HG02678 (cell line): ENCODE data around the gene COCH.

ENCODE experiments used
- ATAC-seq: cut with Tn5 transposase; IDR thresholded peaks from one replicate; pipeline ENCODE4 v1.9.1; 2021; ENCODE audit warnings: mild to moderate bottlenecking, moderate library complexity; ENCODE audit not compliant: unreplicated experiment

COCH gene

DNA sequence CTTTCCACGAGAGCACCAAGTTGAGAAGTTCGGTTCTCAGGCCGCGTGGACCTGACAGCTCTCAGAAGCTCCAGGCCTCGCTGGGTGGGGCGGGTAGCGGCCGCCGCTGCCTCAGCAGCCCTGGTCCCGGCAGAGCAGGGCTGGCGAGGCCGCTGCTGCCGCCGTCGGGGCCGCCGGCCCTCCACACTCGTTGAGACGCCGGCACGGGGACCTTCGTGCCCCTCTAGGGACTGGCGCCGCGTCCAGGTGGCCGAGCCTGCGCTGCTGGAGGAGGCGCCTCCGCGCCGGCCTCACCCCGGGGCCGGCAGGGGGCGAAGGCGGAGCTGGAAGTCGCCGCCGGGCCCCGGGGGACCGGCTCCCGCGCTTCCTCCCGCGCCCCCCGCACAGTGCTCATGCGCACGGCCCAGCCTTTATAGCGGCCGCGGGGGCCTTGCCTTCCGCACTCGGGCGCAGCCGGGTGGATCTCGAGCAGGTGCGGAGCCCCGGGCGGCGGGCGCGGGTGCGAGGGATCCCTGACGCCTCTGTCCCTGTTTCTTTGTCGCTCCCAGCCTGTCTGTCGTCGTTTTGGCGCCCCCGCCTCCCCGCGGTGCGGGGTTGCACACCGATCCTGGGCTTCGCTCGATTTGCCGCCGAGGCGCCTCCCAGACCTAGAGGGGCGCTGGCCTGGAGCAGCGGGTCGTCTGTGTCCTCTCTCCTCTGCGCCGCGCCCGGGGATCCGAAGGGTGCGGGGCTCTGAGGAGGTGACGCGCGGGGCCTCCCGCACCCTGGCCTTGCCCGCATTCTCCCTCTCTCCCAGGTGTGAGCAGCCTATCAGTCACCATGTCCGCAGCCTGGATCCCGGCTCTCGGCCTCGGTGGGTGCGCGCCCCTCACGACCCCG lies at the start of gene COCH:
COCH (plus strand) TSS at position 440 of the 879 bp plus-strand sequence; CDS start at position 820, 380 bp downstream.
- peak; percentile 80 for ATAC-seq

DNA sequence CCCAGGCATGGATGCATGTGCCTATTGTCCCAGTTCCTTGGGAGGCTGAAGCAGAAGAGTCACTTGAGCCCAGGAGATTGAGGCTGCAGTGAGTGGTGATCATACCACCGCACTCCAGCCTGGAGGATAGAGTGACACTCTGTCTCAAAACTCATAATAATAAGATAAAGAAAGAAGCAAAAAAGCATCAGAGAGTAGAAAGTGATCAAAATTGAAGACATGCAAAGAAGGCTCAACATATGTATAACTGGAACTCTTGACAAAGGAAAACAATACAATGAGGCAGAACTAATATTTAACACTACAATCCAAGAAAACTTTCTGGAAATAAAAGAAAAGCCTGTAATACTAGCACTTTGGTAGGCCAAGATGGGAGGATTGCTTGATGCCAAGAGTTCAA lies 48.3 kb upstream of the COCH start:
- no peak for ATAC-seq

- ATAC-seq = no peak
Measured at GRCh38 chr14:30829853-30830252, 44.5 kb upstream of the COCH start.

DNA sequence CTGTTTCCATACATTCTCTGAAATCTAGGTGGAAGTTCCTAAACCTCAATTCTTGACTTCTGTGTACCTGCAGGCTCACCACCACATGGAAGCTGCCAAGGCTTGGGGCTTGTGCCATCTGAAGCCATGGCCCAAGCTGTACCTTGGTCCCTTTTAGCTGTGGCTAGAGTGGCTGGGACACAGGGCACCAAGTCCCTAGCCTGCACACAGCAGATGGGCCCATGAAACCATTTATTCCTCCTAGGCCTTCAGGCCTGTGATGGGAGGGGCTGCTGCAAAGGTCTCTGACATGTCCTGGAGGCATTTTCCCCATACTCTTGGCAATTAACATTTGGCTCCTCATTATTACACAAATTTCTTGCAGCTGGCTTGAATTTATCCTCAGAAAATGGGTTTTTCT lies 40.0 kb upstream of the COCH start:
- ATAC-seq = no peak

- no peak for ATAC-seq
Measured at GRCh38 chr14:30838351-30838750, 36.0 kb upstream of the COCH start.

DNA sequence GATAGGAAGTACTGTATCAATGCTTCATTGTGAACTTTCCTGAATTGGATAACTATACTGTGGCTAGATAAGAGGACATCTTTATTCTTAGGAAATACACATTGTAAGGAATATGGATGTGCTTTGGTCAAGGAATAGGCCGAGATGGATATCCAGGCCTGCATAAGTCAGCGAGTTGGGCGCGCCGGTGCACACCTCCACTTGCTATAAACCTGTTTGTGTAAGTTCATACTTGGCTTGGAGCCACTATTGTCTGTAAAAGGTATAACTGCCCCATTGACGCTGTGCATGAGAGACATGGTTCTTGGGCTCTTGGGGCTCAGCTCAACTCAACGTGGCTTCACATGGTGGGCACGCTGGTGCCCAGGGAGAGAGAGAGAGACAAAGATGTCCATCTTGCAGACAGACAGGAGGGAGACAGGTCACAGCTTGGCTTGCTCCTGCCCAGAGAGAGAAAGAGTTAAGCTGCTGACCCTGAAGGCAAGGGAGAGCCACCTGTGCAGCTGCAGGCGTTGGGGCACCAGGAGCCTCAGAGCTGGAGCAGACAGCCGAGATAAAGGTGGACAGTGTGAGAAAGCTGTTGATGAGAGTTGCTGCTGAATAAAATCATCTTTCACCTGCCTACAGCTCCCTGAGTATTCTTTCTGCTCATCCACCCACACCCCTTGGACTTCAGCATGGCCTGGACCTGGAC lies 34.1 kb upstream of the COCH start:
- no peak for ATAC-seq

DNA sequence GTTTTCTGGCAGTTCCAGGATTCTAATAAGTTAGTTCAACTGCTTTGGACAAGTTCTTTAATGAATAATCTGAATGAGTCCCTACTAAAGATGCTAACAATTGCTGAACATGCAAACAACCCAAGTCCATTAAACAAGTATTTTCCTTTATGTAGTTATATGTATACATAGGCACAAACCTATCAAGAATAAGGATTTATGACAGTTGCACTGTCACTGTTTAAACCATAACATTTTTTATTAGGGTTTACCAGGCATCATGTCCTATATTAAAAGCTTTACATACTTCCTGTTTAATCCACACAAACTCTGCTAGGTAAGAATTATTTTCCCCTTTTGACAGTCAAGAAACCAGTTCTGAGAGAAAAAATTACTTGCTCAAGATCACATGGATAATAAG lies 31.9 kb upstream of the COCH start:
- no peak for ATAC-seq

GRCh38 chr14:30848449-30849240 lies 25.7 kb upstream of the COCH start:
- ATAC-seq = no peak

GRCh38 chr14:30849354-30849753 lies 25.0 kb upstream of the COCH start:
- ATAC-seq = peak; percentile 95

DNA sequence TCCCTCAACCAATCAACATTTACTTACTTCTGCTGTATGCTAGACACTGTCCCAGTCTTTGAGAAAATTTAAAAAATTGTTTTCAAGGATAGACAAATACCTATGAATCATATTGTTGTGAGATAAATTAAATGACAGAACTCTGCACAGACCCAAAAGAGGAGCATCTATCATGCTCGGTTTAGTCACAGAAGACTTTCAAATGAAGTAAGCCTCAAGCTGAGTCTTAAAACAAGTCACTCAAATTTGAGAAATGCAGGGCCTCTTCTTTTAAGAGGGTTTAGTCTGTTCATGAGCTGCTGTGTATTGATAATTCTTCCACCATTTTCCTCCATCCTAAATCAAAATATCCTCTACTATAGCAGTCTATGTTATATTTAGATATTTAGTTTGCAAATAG lies 24.4 kb upstream of the COCH start:
- ATAC-seq = no peak

DNA sequence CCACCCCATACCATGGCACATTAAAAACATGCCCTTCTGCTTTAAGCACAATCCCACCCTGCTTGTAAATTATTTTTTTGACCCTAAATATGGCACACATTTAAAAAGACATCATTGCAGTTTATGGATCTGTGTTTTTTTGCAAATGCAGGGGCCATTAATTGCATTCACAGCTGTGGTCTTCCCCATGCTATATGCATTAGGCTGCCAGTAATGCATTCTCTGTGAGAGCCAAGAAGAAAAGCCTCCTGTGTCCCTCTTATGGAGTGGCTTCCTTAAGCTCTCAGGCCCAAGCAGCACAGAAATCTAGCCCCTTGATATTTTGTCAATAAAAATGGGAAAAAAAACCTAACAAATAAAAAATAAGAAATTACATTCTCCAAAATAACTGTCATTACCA lies 20.4 kb upstream of the COCH start:
- ATAC-seq = no peak

DNA sequence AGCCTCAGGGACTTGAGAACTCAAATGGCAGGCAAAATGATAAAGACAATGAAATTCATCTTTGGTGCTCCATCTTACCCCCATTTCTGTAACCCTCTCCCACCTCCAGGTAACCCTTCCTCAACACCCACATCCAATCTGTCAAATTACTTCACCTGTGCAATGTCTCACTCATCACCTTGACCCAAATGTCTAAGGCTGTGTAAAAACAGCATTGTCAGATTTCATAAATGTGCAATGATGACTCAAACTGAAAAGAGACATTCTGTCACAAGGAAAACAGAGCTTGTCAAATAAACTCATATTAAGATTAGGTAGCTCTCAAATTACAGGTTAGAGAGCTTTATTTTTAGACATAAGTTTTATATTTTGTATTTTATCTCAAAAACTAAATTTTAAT lies 19.9 kb upstream of the COCH start:
- no peak for ATAC-seq

- peak; percentile 76 for ATAC-seq
Measured at GRCh38 chr14:30855345-30856037, 18.9 kb upstream of the COCH start.

DNA sequence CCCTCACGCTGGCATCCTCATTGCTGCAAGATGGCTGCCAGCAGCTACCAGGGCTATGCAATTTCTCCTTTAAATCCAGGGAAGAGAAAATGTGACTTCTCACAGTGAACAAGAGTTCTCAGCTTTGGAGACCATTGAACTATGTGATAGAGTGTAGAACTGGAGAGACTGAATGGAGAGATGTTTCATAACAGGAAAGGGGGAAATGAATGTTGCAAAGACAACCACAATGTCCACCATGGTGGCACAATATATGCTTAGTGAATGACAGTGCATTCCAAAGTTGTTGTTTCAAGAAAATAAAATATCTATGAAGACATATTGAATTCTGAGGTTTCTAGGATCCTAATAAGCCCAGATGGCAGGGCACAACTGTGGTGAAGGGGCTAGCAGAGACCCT lies 13.2 kb upstream of the COCH start:
- ATAC-seq = no peak

DNA sequence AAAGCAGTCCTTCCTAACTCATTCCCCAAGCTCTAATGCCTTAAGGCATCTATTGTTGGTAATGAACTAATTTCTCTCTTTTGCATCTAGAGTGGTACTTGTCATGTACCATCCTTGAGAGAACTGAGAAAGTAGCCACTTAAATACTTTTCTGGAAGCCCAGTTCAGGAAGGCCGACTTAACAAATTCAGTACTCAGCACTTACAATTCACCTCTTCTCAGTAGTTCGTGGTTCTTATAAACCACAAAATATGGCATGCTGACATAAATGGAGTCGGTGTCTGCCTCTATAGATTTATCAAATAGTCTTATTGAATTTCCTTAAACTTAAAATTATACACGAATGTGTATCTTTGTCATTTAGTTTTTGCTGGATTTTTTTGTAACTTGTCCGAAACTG lies 9.4 kb upstream of the COCH start:
- ATAC-seq = no peak

DNA sequence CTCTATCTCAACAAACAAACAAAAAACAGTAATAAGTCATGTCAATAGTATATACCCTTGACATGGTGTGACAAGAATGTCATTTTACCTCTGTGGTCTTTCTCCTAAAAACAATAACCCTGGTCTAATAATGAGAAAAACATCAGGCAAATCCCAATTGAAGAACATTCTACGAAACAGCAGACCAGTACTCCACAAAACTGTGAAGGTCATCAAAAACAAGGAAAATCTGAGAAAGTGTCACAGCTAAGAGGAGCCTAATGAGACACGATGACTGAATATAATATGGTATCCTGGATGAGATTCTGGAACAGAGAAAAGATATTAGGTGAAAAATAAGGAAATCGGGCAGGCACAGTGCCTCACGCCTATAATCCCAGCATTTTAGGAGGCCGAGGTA lies 5.6 kb upstream of the COCH start:
- no peak for ATAC-seq

GRCh38 chr14:30869551-30870155 lies 4.7 kb upstream of the COCH start:
- no peak for ATAC-seq

- ATAC-seq = no peak
Measured at GRCh38 chr14:30872602-30873001, 1.8 kb upstream of the COCH start.

- ATAC-seq = peak; percentile 0
Measured at GRCh38 chr14:30873308-30874119, 845 bp upstream of the COCH start.
